WTC11 (cell line): ENCODE measurements around the gene FOXL1. TPM values are rescaled to one million over a fixed set of nuclear protein-coding genes. Genes with fewer than 3 reads are reported as not detected.

Experiments
- ATAC-seq: fragments of 200-7000 bp; cut with Tn5 transposase; 2 replicates; pipeline ENCODE4 v1.10.0; 2021; ENCODE audit warnings: mild to moderate bottlenecking, moderate library complexity
- CTCF ChIA-PET: fragments of 300-600 bp; sonication (Branson Sonifier 250); formaldehyde crosslinking; loops from one replicate; lab custom pipeline; 2021; ENCODE audit warnings: antibody characterized with exemption; lab: Charles Lee
- POLR2A ChIA-PET: fragments of 350-600 bp; sonication (Branson Sonifier 250); formaldehyde crosslinking; loops from one replicate; lab custom pipeline; 2021; ENCODE audit warnings: antibody characterized with exemption; lab: Charles Lee
- DNase-seq: peaks from one replicate; pipeline ENCODE4 v3.0.0; 2021; ENCODE audit warnings: low spot score
- H3K27ac Mint-ChIP-seq: 2 replicates; pipeline ENCODE4 v1.8.0; 2021; ENCODE audit warnings: mixed read lengths
- H3K27me3 Mint-ChIP-seq: 2 replicates; pipeline ENCODE4 v1.8.0; 2021; ENCODE audit warnings: low read depth, mild to moderate bottlenecking, moderate library complexity, mixed read lengths
- H3K36me3 Mint-ChIP-seq: 2 replicates; pipeline ENCODE4 v1.8.0; 2021; ENCODE audit warnings: mixed read lengths
- H3K4me1 Mint-ChIP-seq: 2 replicates; pipeline ENCODE4 v1.8.0; 2022; ENCODE audit warnings: mixed read lengths
- H3K4me3 Mint-ChIP-seq: 2 replicates; pipeline ENCODE4 v1.8.0; 2021; ENCODE audit warnings: mild to moderate bottlenecking, moderate library complexity, mixed read lengths
- H3K9me3 Mint-ChIP-seq: 2 replicates; pipeline ENCODE4 v1.8.0; 2021; ENCODE audit warnings: mixed read lengths
- ATF6 ChIP-seq: sonication (generic); formaldehyde crosslinking; IDR thresholded peaks from 2 replicates; pipeline ENCODE4 v1.8.1; 2023; ENCODE audit warnings: mild to moderate bottlenecking, missing genetic modification reagents
- CTCF ChIP-seq: fragments of 200-600 bp; IDR thresholded peaks from 2 replicates; pipeline ENCODE4 v1.8.0; 2022; ENCODE audit warnings: antibody characterized with exemption
- FOXP4 ChIP-seq: sonication (generic); formaldehyde crosslinking; IDR thresholded peaks from 2 replicates; pipeline ENCODE4 v1.8.0; 2022; ENCODE audit warnings: mild to moderate bottlenecking, missing genetic modification reagents
- MYBL2 ChIP-seq: sonication (generic); formaldehyde crosslinking; IDR thresholded peaks from 2 replicates; pipeline ENCODE4 v1.8.1; 2023; ENCODE audit warnings: mild to moderate bottlenecking, moderate library complexity, missing genetic modification reagents
- SMAD4 ChIP-seq: sonication (generic); formaldehyde crosslinking; IDR thresholded peaks from 2 replicates; pipeline ENCODE4 v1.8.0; 2022; ENCODE audit warnings: mild to moderate bottlenecking, missing genetic modification reagents
- ZBTB43 ChIP-seq: sonication (generic); formaldehyde crosslinking; IDR thresholded peaks from 2 replicates; pipeline ENCODE4 v1.8.1; 2023; ENCODE audit warnings: mild to moderate bottlenecking, missing genetic modification reagents
- ZNF219 ChIP-seq: sonication (generic); formaldehyde crosslinking; IDR thresholded peaks from 2 replicates; pipeline ENCODE4 v1.8.0; 2023; ENCODE audit warnings: missing genetic modification reagents, mild to moderate bottlenecking, borderline replicate concordance
- ZNF317 ChIP-seq: sonication (generic); formaldehyde crosslinking; IDR thresholded peaks from 2 replicates; pipeline ENCODE4 v1.8.1; 2023; ENCODE audit warnings: low read depth, mild to moderate bottlenecking, moderate library complexity, missing genetic modification reagents, borderline replicate concordance
- ZNF425 ChIP-seq: fragments of 250-450 bp; sonication (Bioruptor Pico); conservative IDR thresholded peaks from 2 replicates; pipeline ENCODE4 v1.9.0; 2021; ENCODE audit warnings: mild to moderate bottlenecking
- total RNA-seq: library from RNA; stranded (reverse); gene quantifications from 3 replicates; pipeline ENCODE4 v1.2.3, GENCODE V29; 2021

The FOXL1 gene
- total RNA-seq, 1 experiment from 2014 or later = 0.33 TPM

GRCh38 chr16:86542756-86543750, 35.3 kb upstream of the FOXL1 start:
- POLR2A ChIA-PET = no interaction called here
- CTCF ChIA-PET = no interaction called here
- DNase-seq (no peak), ATAC-seq (no peak)
- peaks cover 27% of the 10 kb centered on the region for H3K36me3 Mint-ChIP-seq
- peaks cover 3% of the 10 kb centered on the region; the same call in 1 of the 2 replicates for H3K9me3 Mint-ChIP-seq
- H3K4me3 Mint-ChIP-seq = no peak overlapping the region
- no peak overlapping the region for H3K27ac Mint-ChIP-seq
- no peaks in the 10 kb centered on the region for H3K27me3 Mint-ChIP-seq
- H3K4me1 Mint-ChIP-seq = no peaks in the 10 kb centered on the region
- TF ChIP-seq FOXP4 (CRISPR knock-in tag) (no peak), ZNF317 (CRISPR knock-in tag) (no peak), MYBL2 (CRISPR knock-in tag) (no peak), ATF6 (no peak), ZBTB43 (CRISPR knock-in tag) (no peak), ZNF425 (CRISPR knock-in tag) (no peak)
- TF ChIP-seq, all 79 proteins: peak for 0

- Mint-ChIP-seq H3K27ac (no peak overlapping the region), H3K4me3 (no peak overlapping the region), H3K27me3 (no peaks in the 10 kb centered on the region), H3K36me3 (peaks cover 21% of the 10 kb centered on the region), H3K4me1 (no peaks in the 10 kb centered on the region), H3K9me3 (peaks cover 3% of the 10 kb centered on the region; the same call in 1 of the 2 replicates)
- ChIA-PET POLR2A (no interaction called here), CTCF (no interaction called here)
- DNase-seq = no peak
- no peak for TF ChIP-seq ZNF219 (CRISPR knock-in tag)
- TF ChIP-seq SMAD4 (CRISPR knock-in tag) = no peak
- TF ChIP-seq CTCF = no peak
- ATAC-seq = no peak
These were observed 32.9 kb upstream of the FOXL1 start for GRCh38 chr16:86545481-86545880.
